PC-3 (cell line): ENCODE results near the gene DUSP6.

Source experiments
- EZH2 ChIP-seq: fragments of 300-600 bp; sonication (generic); IDR thresholded peaks from one replicate; pipeline ENCODE4 v1.6.1; 2017; ENCODE audit warnings: antibody characterized with exemption, mild to moderate bottlenecking, low read length; ENCODE audit not compliant: unreplicated experiment
- EZH2phosphoT487 ChIP-seq: fragments of 300-600 bp; sonication (generic); IDR thresholded peaks from 2 replicates; pipeline ENCODE4 v1.6.1; 2018; ENCODE audit warnings: mild to moderate bottlenecking, antibody characterized with exemption, low read length, borderline replicate concordance
- TF ChIP-seq, protein P1 (sequence below): fragments of 300-600 bp; sonication (generic); conservative IDR thresholded peaks from 2 replicates; pipeline ENCODE4 v1.5.1; 2017; ENCODE audit warnings: antibody characterized with exemption, low read depth, mild to moderate bottlenecking, low read length

DNA sequence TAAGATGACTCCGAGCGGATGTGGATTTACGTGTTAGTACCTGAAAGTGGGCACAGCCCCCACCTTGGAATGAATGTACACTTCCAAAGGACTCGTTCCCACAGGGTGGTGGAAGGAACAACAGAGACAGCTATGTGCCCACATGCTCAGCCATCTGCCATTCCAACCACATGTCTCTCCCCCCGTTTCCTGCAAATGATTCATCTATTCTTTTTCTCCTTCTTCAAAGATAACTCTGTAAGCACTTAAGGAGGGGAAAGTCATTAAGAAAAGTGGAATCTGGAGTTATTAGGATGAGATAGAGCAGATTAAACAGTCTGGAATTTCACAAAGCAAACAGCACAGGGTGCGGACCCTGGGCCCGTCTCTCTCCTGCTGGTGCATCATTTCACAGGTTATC lies 18.5 kb upstream of the DUSP6 start:
- TF ChIP-seq, protein P1, sequence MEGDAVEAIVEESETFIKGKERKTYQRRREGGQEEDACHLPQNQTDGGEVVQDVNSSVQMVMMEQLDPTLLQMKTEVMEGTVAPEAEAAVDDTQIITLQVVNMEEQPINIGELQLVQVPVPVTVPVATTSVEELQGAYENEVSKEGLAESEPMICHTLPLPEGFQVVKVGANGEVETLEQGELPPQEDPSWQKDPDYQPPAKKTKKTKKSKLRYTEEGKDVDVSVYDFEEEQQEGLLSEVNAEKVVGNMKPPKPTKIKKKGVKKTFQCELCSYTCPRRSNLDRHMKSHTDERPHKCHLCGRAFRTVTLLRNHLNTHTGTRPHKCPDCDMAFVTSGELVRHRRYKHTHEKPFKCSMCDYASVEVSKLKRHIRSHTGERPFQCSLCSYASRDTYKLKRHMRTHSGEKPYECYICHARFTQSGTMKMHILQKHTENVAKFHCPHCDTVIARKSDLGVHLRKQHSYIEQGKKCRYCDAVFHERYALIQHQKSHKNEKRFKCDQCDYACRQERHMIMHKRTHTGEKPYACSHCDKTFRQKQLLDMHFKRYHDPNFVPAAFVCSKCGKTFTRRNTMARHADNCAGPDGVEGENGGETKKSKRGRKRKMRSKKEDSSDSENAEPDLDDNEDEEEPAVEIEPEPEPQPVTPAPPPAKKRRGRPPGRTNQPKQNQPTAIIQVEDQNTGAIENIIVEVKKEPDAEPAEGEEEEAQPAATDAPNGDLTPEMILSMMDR = no peak
- TF ChIP-seq EZH2phosphoT487 = no peak
- no peak for TF ChIP-seq EZH2
